HG03196 (cell line): Measurements from ENCODE around the gene TMEM39B.
"Not testable (repeated sequence)": the region's sequence is repeated elsewhere in the genome, so short reads cannot be mapped to it uniquely, and the experiment has no call there.

Experiments
- ATAC-seq: cut with Tn5 transposase; IDR thresholded peaks from one replicate; pipeline ENCODE4 v1.9.1; 2021; ENCODE audit not compliant: unreplicated experiment

The TMEM39B gene

GRCh38 chr1:32111789-32112188, 39.0 kb downstream of the TMEM39B start:
- no peak for ATAC-seq

- ATAC-seq, result no peak
Measured at GRCh38 chr1:32112806-32113375, 40.2 kb downstream of the TMEM39B start.

- not testable (repeated sequence) for ATAC-seq
Measured at GRCh38 chr1:32113436-32113835, 40.7 kb downstream of the TMEM39B start.

GRCh38 chr1:32114420-32114819, 41.7 kb downstream of the TMEM39B start:
- no peak for ATAC-seq

- ATAC-seq, result no peak
Measured at GRCh38 chr1:32115496-32115895, 42.8 kb downstream of the TMEM39B start.

- ATAC-seq, result no peak
Measured at GRCh38 chr1:32116531-32116930, 43.8 kb downstream of the TMEM39B start.

- ATAC-seq, result no peak
Measured at GRCh38 chr1:32122151-32122550, 49.4 kb downstream of the TMEM39B start.

GRCh38 chr1:32123361-32123760, 50.6 kb downstream of the TMEM39B start:
- ATAC-seq, result not testable (repeated sequence)

GRCh38 chr1:32125313-32125712, 52.6 kb downstream of the TMEM39B start:
- ATAC-seq, result no peak

- ATAC-seq, result no peak
Measured at GRCh38 chr1:32126770-32127169, 54.0 kb downstream of the TMEM39B start.

GRCh38 chr1:32127409-32128198, 54.9 kb downstream of the TMEM39B start:
- ATAC-seq, result no peak

GRCh38 chr1:32128479-32128878, 55.7 kb downstream of the TMEM39B start:
- ATAC-seq, result no peak

GRCh38 chr1:32128964-32129363, 56.2 kb downstream of the TMEM39B start:
- ATAC-seq, result no peak

- not testable (repeated sequence) for ATAC-seq
Measured at GRCh38 chr1:32133950-32134280, 61.2 kb downstream of the TMEM39B start.

- ATAC-seq, result no peak
Measured at GRCh38 chr1:32137111-32137510, 64.4 kb downstream of the TMEM39B start.

- ATAC-seq, result no peak
Measured at GRCh38 chr1:32138965-32139364, 66.2 kb downstream of the TMEM39B start.

- no peak for ATAC-seq
Measured at GRCh38 chr1:32142446-32143301, 69.9 kb downstream of the TMEM39B start.

GRCh38 chr1:32143302-32143695, 70.6 kb downstream of the TMEM39B start:
- ATAC-seq, result not testable (repeated sequence)

- no peak for ATAC-seq
Measured at GRCh38 chr1:32144033-32144432, 71.3 kb downstream of the TMEM39B start.

- not testable (repeated sequence) for ATAC-seq
Measured at GRCh38 chr1:32147799-32148198, 75.1 kb downstream of the TMEM39B start.

GRCh38 chr1:32150847-32151246, 78.1 kb downstream of the TMEM39B start:
- no peak for ATAC-seq

- no peak for ATAC-seq
Measured at GRCh38 chr1:32151319-32151787, 78.6 kb downstream of the TMEM39B start.
